Spleen (tissue), 7 donors: ENCODE results near the gene CCDC93.

Experiments
- POLR2A ChIP-seq, 3 donors: fragments of 450-650 bp; IDR thresholded peaks; one replicate each; pipeline ENCODE4 v1.5.1; 2017; ENCODE audit warnings: antibody characterized with exemption in 3 of 3, mild to moderate bottlenecking in 1 of 3
- POLR2AphosphoS5 ChIP-seq, 3 donors: sonication (generic); formaldehyde crosslinking; IDR thresholded peaks; one replicate each; pipeline ENCODE4 v1.5.1; 2017; ENCODE audit warnings: antibody characterized with exemption in 3 of 3
- TF ChIP-seq, protein P1 (sequence below), 11 experiments: fragments of 200-600 bp in 7 of 11; fragments of 450-650 bp in 4 of 11; sonication (generic) in 4 of 11; IDR thresholded peaks in 8 of 11; conservative IDR thresholded peaks in 3 of 11; 1 replicate in 7 of 11; 2 replicates in 4 of 11; pipeline versions ENCODE4 v1.4.0 to v1.8.0; 2016 to 2021; ENCODE audit warnings: antibody characterized with exemption in 11 of 11, inconsistent platforms in 4 of 11, mild to moderate bottlenecking in 1 of 11
- donor health status: DM: no; HTN: no; CAD: no; lungs with moderate emphysema.
- donor health status: DM: no; HTN: no; CAD: no.
- donor health status: DM: no; HTN: no; CAD: no.

DNA sequence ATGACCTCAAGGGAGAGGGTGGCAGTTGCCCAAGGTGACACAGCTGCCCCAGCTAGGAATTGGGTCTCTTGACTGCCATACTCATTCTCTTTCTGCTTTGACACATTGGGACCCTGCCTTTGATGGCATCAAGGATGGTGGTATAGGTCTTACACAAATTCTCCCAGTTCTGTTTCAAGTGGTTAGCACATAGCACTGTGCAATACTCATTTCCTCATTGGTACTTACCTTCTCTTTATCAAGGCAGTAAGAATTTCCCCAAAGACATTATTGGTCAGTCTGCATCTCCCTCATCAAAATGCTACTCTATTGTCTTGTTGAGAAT, 35.9 kb upstream of the CCDC93 start:
- TF ChIP-seq, protein P1, sequence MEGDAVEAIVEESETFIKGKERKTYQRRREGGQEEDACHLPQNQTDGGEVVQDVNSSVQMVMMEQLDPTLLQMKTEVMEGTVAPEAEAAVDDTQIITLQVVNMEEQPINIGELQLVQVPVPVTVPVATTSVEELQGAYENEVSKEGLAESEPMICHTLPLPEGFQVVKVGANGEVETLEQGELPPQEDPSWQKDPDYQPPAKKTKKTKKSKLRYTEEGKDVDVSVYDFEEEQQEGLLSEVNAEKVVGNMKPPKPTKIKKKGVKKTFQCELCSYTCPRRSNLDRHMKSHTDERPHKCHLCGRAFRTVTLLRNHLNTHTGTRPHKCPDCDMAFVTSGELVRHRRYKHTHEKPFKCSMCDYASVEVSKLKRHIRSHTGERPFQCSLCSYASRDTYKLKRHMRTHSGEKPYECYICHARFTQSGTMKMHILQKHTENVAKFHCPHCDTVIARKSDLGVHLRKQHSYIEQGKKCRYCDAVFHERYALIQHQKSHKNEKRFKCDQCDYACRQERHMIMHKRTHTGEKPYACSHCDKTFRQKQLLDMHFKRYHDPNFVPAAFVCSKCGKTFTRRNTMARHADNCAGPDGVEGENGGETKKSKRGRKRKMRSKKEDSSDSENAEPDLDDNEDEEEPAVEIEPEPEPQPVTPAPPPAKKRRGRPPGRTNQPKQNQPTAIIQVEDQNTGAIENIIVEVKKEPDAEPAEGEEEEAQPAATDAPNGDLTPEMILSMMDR (IDR thresholded peaks at IDR 0.05 in 8 of 11, conservative IDR thresholded peaks at IDR 0.05 in 3 of 11): no peak
- TF ChIP-seq POLR2AphosphoS5 (IDR thresholded peaks at IDR 0.05): no peak
- TF ChIP-seq POLR2A (IDR thresholded peaks at IDR 0.05): no peak
